GM23338 (cell line): ENCODE results near the gene RBCK1. TPM values are rescaled to one million over a fixed set of nuclear protein-coding genes. Genes with fewer than 3 reads are reported as not detected.
A peak's percentile ranks its signal among the peaks of the same experiment; 100 is the strongest.

Experiments used
- ATAC-seq: fragments of 200-7000 bp; cut with Tn5 transposase; 3 replicates; pipeline ENCODE4 v1.9.1; 2020
- DNase-seq: peaks from one replicate; pipeline ENCODE4 v3.0.0-alpha.2; 2015; ENCODE audit warnings: low spot score
- H2AFZ ChIP-seq: fragments of 200-600 bp; sonication (generic); 2 replicates; pipeline ENCODE4 v1.8.0; 2016; ENCODE audit warnings: antibody characterized with exemption, mild to moderate bottlenecking, moderate library complexity
- H3F3A ChIP-seq: fragments of 200-600 bp; sonication (generic); replicated peaks from 2 replicates; pipeline ENCODE4 v1.8.0; 2017; ENCODE audit warnings: antibody characterized with exemption, mixed run types, low read depth
- H3K27ac ChIP-seq: fragments of 200-600 bp; sonication (generic); 2 replicates; pipeline ENCODE4 v1.6.1; 2016; ENCODE audit warnings: low read depth
- H3K27me3 ChIP-seq: fragments of 200-600 bp; sonication (generic); 2 replicates; pipeline ENCODE4 v1.8.0; 2016; ENCODE audit warnings: mild to moderate bottlenecking, mixed run types, moderate library complexity; ENCODE audit not compliant: insufficient read depth
- H3K36me3 ChIP-seq: fragments of 200-600 bp; sonication (generic); 2 replicates; pipeline ENCODE4 v1.8.0; 2016; ENCODE audit warnings: mild to moderate bottlenecking; ENCODE audit not compliant: insufficient read depth
- H3K4me1 ChIP-seq: fragments of 200-600 bp; sonication (generic); 2 replicates; pipeline ENCODE4 v1.8.0; 2016; ENCODE audit warnings: mild to moderate bottlenecking, moderate library complexity; ENCODE audit not compliant: insufficient read depth
- H3K4me2 ChIP-seq: fragments of 200-600 bp; sonication (generic); 2 replicates; pipeline ENCODE4 v1.7.1; 2017; ENCODE audit warnings: mixed run types
- H3K4me3 ChIP-seq: fragments of 200-600 bp; sonication (generic); 2 replicates; pipeline ENCODE4 v1.6.1; 2016; ENCODE audit warnings: mixed run types
- H3K79me2 ChIP-seq: fragments of 200-600 bp; sonication (generic); replicated peaks from 2 replicates; pipeline ENCODE4 v1.8.0; 2017; ENCODE audit warnings: mild to moderate bottlenecking; ENCODE audit not compliant: insufficient read depth
- H3K9me2 ChIP-seq: fragments of 200-600 bp; sonication (generic); 2 replicates; pipeline ENCODE4 v1.8.0; 2017; ENCODE audit not compliant: insufficient read depth
- H4K20me1 ChIP-seq: fragments of 200-600 bp; sonication (generic); replicated peaks from 2 replicates; pipeline ENCODE4 v1.8.0; 2017; ENCODE audit warnings: mild to moderate bottlenecking; ENCODE audit not compliant: insufficient read depth
- H3K27ac Mint-ChIP-seq: 2 replicates; pipeline ENCODE4 v1.8.0; 2020; ENCODE audit warnings: inconsistent platforms, mild to moderate bottlenecking, moderate library complexity, mixed read lengths
- H3K27me3 Mint-ChIP-seq: 3 replicates; pipeline ENCODE4 v1.8.0; 2022; ENCODE audit warnings: low read depth, mild to moderate bottlenecking, moderate library complexity, mixed read lengths, inconsistent platforms; ENCODE audit not compliant: insufficient read depth, poor library complexity
- H3K36me3 Mint-ChIP-seq: 3 replicates; pipeline ENCODE4 v1.8.0; 2021; ENCODE audit warnings: low read depth, mild to moderate bottlenecking, inconsistent platforms, moderate library complexity, mixed read lengths
- H3K4me1 Mint-ChIP-seq: 3 replicates; pipeline ENCODE4 v1.8.0; 2020; ENCODE audit warnings: mild to moderate bottlenecking, inconsistent platforms, mixed read lengths
- H3K4me3 Mint-ChIP-seq: 3 replicates; pipeline ENCODE4 v1.8.0; 2021; ENCODE audit warnings: moderate library complexity, mild to moderate bottlenecking, inconsistent platforms, mixed read lengths
- H3K9me3 Mint-ChIP-seq: 3 replicates; pipeline ENCODE4 v1.8.0; 2020; ENCODE audit warnings: moderate library complexity, mild to moderate bottlenecking, inconsistent platforms, mixed read lengths
- EZH2 ChIP-seq: fragments of 200-600 bp; sonication (generic); IDR thresholded peaks from one replicate; pipeline ENCODE4 v1.8.0; 2017; ENCODE audit warnings: antibody characterized with exemption, mild to moderate bottlenecking, low read depth; ENCODE audit not compliant: unreplicated experiment
- EZH2phosphoT487 ChIP-seq: fragments of 200-600 bp; sonication (generic); IDR thresholded peaks from one replicate; pipeline ENCODE4 v1.8.1; 2018; ENCODE audit warnings: antibody characterized with exemption; ENCODE audit not compliant: unreplicated experiment
- JUNB ChIP-seq: IDR thresholded peaks from one replicate; pipeline ENCODE4 v1.6.1; 2016; ENCODE audit warnings: antibody characterized with exemption; ENCODE audit not compliant: unreplicated experiment
- REST ChIP-seq: IDR thresholded peaks from one replicate; pipeline ENCODE4 v1.6.1; 2018; ENCODE audit warnings: antibody characterized with exemption; ENCODE audit not compliant: unreplicated experiment
- ZNF331 ChIP-seq: fragments of 250-450 bp; sonication (Bioruptor Pico); IDR thresholded peaks from 2 replicates; pipeline ENCODE4 v1.5.0; 2020; ENCODE audit warnings: low read depth, mild to moderate bottlenecking, moderate library complexity
- ZNF462 ChIP-seq: fragments of 250-450 bp; sonication (Bioruptor Pico); IDR thresholded peaks from 2 replicates; pipeline ENCODE4 v1.5.0; 2020; ENCODE audit warnings: mild to moderate bottlenecking, moderate library complexity
- polyA plus RNA-seq: library from polyadenylated mRNA; unstranded; fragments of >200 nt; fragmentation: Nextera tagmentation; extraction: Ambion mirVana; gene quantifications from 2 replicates; pipeline ENCODE4 v1.2.1, GENCODE V29; 2016
- total RNA-seq: library from RNA; depleted of rRNA; stranded (reverse); fragments of >200 nt; shearing (Covaris generic); gene quantifications from 2 replicates; pipeline ENCODE4 v1.2.3, GENCODE V29; 2014

The RBCK1 gene
- total and polyA plus RNA-seq, 2 experiments from 2014 or later: 52.6 to 56.8 TPM

GRCh38 chr20:399182-399707, 8.9 kb upstream of the RBCK1 start (continued):
- TF ChIP-seq ZNF462 (CRISPR knock-in tag) (no peak), REST (no peak)

GRCh38 chr20:400128-400453, 8.0 kb upstream of the RBCK1 start:
- H3K27ac ChIP-seq: no peak overlapping the region
- Mint-ChIP-seq H3K4me3 (no peak overlapping the region), H3K27me3 (peaks cover 11% of the 10 kb centered on the region), H3K4me1 (peaks cover 16% of the 10 kb centered on the region), H3K36me3 (peaks cover 16% of the 10 kb centered on the region; the same call in 2 of the 3 replicates), H3K9me3 (peaks cover 3% of the 10 kb centered on the region; the same call in 1 of the 3 replicates), H3K27ac (no peak overlapping the region)
- H3K4me2 ChIP-seq: peak overlapping the region; percentile 32
- peaks cover 7% of the 10 kb centered on the region for H3K4me1 ChIP-seq
- H2AFZ ChIP-seq: peak overlapping the region; percentile 64; the same call in 1 of the 2 replicates
- H3K27me3 ChIP-seq: no peaks in the 10 kb centered on the region
- H3K36me3 ChIP-seq: no peaks in the 10 kb centered on the region
- H3F3A ChIP-seq: no peaks in the 10 kb centered on the region
- no peaks in the 10 kb centered on the region for H4K20me1 ChIP-seq
- DNase-seq (no peak), ATAC-seq (peak; percentile 70)
- H3K79me2 ChIP-seq: no peaks in the 10 kb centered on the region
- H3K9me2 ChIP-seq: no peaks in the 10 kb centered on the region
- H3K4me3 ChIP-seq: no peak overlapping the region
- TF ChIP-seq EZH2: no peak
- no peak for TF ChIP-seq EZH2phosphoT487
- no peak for TF ChIP-seq ZNF331 (CRISPR knock-in tag)
- TF ChIP-seq JUNB: no peak
